AG08396 (cell line): ENCODE measurements around the gene RMI2.

Experiments
- DNase-seq: peaks from one replicate; pipeline ENCODE4 v3.0.0; 2012; ENCODE audit warnings: low spot score, mixed read lengths

RMI2 gene

DNA sequence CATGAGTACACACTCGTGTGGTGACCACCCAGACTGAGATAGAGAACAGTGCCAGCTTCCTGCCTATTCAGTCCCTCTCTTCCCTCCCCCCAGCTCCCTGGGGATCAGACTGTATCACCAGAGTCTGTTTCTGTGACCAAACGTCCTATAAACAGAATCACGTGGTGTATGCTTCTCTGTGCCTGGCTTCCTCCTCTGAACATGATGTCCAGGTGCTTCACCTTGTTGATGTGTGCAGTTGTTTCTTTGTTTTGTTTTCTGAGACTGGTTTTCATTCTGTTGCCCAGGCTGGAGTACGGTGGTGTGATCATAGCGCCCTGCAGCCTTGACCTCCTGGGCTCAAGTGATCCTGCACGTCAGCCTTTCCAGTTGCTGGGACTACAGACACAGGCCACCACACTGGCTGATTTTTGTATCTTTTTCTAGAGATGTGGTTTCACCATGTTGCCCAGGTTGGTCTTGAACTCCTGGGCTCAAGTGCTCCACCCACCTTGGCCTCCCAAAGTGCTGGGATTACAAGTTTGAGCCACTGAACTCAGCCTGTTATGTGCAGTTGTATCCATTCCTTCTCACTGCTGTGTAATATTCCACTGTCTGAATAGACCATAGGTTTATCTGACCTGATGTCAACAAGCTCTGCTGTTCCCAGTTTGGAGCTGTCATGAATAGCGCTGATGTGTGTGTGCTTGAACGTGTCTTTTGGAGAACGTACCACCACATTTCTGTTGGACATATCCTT lies 35.2 kb upstream of the RMI2 start:
- DNase-seq, result no peak

DNA sequence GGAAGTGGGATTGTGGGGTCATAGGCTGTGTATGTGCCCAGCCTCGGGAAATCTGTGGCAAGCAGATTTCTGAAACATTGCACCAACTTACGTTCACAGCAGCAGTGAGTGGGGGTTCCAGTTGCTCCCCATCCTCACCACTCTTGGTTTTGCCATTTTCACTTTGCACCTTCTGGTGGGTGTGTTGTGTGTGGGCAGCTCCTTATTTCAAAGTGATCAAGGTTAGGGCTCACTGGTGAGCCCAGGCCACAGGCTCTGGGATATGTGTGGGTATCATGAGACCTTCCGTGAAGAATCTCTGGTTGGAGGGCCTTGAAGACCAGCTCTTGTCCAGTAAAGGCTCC lies 34.7 kb upstream of the RMI2 start:
- no peak for DNase-seq

- no peak for DNase-seq
Observed at GRCh38 chr16:11310997-11311561, 34.2 kb upstream of the RMI2 start.

DNA sequence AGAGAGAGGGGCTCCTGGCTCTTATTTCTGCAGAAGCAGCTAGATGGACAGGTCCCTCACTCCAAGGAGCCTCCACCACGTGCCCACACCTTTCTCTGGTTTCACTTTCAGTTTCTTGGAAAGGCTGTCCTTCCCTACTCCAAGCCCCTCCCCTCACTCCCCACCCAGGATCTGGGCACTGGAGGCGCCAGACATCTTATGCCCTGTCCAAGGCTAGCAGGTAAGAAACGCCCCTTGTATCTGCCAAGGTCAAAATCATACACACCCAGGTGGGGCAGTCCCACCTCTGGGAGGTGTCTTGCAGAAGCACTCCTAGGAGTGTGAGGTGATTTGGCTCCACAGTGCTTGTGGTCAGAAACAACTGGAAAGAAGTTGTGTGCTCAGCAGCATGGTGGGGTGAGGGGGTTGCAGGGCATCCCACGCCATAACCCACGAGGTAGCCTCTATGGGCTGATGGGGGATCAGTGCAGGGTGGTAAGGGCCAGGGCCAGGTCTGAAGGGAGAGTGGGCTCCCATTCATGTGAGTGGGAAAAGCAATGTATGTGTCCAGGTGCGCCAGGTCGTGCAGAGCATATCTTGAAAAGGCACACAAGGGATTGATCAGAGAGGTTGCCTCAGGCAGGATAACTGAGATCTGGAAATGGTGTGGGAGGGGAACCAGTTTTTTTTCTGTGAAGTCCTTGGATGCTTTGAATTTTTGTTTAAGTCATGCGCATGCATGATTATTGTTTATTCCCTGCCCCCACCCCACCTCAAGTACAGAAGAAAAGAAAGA lies 32.4 kb upstream of the RMI2 start:
- peak; percentile 48 for DNase-seq

DNA sequence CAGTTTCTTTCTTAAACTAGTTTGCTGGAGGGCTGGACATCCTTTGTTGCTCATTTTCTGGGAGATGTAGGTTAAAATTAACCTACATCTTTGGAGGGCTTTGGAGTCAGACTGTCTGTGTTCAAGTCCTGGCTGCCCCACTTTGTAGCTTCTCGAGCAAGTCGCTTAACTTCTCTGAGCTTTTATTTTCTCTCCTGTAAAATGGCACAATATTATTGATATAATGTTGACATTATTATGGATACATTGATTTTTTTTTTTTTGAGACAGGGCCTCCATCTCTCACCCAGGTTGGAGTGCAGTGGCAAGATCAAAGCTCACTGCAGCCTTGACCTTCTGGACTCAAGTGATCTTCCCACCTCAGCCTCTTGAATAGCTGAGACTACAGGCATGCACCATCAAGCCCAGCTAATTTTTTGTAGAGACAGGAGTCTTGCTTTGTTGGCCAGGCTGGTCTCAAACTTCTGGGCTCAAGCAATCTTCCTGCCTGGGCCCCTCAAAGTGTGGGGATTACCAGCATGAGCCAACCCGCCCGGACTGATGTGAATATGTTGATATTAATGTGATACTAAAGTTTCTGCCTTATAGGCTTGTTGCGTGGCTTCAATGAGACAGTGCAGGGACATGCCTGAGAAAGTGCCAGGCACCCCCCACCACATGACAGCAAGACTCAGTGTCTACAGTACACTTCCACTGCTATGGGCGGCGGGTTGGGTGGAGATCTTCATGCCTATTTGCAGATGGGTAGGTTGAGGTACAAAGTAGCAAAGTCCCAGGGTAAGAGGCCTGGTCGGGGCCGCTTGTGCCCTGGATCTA lies 31.6 kb upstream of the RMI2 start:
- DNase-seq, result no peak

DNA sequence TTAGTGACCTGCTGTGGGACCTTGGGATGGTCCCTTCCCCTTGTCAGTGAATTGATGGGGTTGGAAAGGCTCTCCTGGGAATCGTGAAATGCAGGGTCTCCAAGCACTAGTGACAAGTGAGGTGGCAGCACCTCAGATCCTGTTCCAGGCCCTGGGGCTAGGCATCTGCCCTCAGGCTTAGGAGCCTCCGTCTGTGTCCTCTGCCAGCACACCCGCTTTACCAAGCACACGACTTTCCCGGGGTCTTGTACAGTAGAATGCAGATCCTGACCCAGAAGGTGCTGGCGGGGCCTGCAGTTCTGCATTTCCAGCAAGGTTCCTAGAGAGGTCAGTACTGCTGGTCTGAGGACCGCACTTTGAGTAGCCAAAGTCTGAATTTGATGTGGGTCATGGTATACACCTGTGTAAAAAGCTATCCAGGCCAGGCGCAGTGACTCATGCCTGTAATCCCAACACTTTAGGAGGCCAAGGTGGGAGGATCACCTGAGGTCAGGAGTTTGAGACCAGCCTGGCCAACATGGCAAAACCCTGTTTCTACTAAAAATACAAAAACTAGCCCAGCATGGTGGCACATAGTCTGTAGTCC lies 30.9 kb upstream of the RMI2 start:
- DNase-seq, result no peak

GRCh38 chr16:11315510-11315909 lies 29.7 kb upstream of the RMI2 start:
- DNase-seq, result no peak

- no peak for DNase-seq
Observed at GRCh38 chr16:11316331-11317015, 28.8 kb upstream of the RMI2 start.

DNA sequence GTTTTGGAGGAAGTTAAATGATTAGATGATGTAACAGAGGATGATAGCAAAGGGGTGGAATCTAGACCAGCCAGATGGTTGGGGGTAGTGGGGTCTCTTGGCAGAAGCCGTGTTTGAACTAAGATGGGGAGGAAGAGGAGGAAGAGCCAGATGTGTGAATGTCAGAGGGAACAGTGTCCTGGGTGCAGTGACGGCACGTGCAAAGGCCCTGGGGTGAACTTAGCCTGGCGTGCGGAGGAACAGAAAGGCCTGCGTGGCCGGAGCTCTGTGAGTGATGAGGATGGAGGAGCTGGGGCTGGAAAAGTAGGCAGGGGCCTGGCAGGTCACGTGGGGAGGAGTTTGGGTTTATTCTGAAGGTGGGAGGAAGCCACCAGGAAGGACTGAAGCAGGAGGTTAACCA lies 26.4 kb upstream of the RMI2 start:
- DNase-seq, result no peak

DNA sequence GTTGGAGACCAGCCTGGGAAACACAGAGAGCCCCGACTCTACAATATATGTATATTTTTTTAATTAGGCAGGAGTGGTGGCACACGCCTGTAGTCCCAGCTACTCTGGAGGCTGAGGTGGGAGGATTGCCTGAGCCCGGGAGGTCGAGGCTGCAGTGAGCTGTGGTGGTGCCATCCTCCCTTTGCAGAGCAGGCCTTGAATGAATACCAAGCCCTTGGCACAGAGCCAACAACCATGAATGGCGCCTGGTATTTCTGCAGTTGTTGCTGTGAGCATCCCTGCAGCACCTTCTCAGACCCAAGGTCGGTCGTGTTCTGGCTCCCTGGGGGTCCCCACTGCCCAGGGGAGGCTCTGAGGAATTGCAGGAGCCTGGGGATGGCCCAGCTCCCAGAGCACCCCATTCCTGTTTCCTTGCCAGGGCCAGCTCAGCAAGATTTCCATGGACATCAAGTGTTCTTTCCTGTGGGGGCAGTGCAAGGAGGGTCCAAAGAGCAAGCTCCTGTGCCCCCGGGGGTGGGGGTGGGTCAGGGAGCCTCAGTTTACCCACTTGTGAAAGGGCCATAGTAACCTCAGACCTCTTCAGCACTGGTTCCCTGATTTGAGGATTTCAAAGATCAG lies 25.6 kb upstream of the RMI2 start:
- no peak for DNase-seq

- DNase-seq, result no peak
Observed at GRCh38 chr16:11320170-11320569, 25.1 kb upstream of the RMI2 start.

DNA sequence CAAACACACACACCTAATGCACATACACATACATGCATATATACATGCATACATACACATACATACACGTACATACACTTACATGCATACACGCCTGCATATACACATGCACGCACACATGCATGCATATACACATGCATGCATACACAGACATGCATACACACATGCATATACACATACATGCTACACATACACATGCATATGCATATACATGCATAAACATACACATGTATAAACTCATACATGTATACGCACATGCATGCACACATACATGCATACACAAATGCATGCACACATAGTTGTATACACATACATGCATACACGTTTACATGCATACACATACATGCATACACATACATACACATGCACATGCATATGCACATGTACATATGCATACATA lies 23.6 kb upstream of the RMI2 start:
- DNase-seq, result no peak

GRCh38 chr16:11322823-11323222 lies 22.4 kb upstream of the RMI2 start:
- no peak for DNase-seq

DNA sequence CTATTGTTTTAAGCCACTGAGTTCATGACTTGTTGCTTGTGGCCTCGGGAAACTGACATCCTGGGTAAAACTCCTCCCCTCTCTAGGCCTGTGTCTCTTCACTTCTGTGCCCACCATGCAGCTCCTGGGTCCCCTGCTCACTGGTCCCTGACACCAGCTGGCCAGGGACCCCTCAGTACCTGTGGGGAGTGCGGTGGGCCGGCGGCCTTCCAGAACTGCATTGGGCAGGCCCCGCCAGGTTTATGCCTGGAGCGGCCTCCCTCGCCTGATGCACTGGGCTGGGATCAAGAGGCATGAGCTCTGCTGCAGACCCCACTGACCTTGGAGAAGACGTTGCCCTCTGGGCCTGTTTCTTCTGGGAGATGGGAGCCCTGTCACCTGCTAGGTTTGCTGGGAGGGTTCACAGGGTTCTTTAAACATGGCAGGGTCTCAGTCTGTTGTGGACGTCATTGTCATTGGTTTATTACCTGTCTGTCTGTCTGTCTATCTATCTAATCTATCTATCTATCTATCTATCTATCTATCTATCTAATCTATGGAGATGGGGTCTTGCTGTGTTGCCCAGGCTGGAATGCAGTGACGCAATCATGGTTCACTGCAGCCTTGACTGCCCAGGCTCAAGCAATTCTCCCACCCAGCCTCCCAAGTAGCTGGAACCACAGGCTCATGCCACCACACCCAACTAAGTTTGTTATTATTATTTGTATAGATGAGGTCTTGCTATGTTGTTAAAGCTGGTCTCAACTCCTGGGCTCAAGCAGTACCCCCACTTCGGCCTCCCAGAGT lies 21.5 kb upstream of the RMI2 start:
- DNase-seq, result no peak

- no peak for DNase-seq
Observed at GRCh38 chr16:11325404-11326083, 19.7 kb upstream of the RMI2 start.

- no peak for DNase-seq
Observed at GRCh38 chr16:11326084-11326736, 19.0 kb upstream of the RMI2 start.

GRCh38 chr16:11326737-11327276 lies 18.5 kb upstream of the RMI2 start:
- no peak for DNase-seq

- no peak for DNase-seq
Observed at GRCh38 chr16:11327277-11328171, 17.7 kb upstream of the RMI2 start.
